ENCODE results near the gene PABPC1L.

DNA sequence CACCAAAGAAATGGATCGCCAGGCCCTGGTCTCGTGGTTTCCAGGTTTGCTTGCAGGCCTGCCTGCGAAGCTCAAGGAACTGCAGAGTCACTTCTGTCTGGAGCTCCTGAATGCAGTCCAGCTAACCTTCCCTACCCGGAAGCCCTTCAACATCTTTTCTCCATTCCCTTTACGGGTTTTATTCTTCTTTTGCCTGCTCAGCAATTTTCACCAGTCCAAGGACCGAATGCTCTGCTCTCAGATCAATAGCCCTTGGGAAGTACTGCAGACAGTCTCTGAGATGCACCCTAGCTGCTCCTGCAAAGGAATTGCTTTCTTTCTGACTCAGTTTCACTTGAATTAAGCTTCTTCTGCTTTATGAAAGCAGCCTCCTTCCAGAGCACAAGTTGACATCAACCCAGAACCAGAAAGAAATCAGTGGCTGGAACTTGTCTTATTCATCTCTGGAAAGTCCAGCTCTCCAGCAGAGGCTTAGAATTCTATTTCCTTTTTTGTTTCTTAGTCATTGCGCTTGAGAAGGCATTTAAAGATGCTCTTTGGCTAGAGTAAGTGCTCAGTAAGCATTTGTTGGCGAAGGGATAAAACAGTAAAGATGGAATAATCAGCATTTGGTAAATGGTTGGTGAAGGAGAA is 43.0 kb upstream of the PABPC1L start:
- TF ChIP-seq, protein P1, sequence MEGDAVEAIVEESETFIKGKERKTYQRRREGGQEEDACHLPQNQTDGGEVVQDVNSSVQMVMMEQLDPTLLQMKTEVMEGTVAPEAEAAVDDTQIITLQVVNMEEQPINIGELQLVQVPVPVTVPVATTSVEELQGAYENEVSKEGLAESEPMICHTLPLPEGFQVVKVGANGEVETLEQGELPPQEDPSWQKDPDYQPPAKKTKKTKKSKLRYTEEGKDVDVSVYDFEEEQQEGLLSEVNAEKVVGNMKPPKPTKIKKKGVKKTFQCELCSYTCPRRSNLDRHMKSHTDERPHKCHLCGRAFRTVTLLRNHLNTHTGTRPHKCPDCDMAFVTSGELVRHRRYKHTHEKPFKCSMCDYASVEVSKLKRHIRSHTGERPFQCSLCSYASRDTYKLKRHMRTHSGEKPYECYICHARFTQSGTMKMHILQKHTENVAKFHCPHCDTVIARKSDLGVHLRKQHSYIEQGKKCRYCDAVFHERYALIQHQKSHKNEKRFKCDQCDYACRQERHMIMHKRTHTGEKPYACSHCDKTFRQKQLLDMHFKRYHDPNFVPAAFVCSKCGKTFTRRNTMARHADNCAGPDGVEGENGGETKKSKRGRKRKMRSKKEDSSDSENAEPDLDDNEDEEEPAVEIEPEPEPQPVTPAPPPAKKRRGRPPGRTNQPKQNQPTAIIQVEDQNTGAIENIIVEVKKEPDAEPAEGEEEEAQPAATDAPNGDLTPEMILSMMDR (IDR thresholded peaks at IDR 0.05): no peak
- no peak for TF ChIP-seq POLR2A (IDR thresholded peaks at IDR 0.05)
- no peak for TF ChIP-seq EP300 (IDR thresholded peaks at IDR 0.05; ENCODE audit: low read depth)
- no peak for TF ChIP-seq POLR2AphosphoS5 (IDR thresholded peaks at IDR 0.05)

Data from transverse colon (tissue), 4 donors.